IMR-90 (cell line): Measurements from ENCODE around the gene NNT. TPM values are rescaled to one million over a fixed set of nuclear protein-coding genes. Genes with fewer than 3 reads are reported as not detected.

Source experiments
- ATAC-seq: fragments of 200-7000 bp; cut with Tn5 transposase; 2 replicates; pipeline ENCODE4 v1.9.1; 2020; ENCODE audit warnings: low read depth, mild to moderate bottlenecking, moderate library complexity
- BruUV-seq: library from RNA; stranded (reverse); fragments of 400-500 nt; replicated peaks from 2 replicates; lab custom pipeline; 2021; lab: Mats Ljungman, UMichigan
- CTCF ChIA-PET: fragments of 300-600 bp; formaldehyde crosslinking; extraction: SDS; loops from one replicate; lab custom pipeline; 2021; ENCODE audit warnings: antibody characterized with exemption; lab: Yijun Ruan, JAX
- POLR2A ChIA-PET: fragments of 300-600 bp; sonication (Branson Sonifier 250); formaldehyde crosslinking; loops from one replicate; lab custom pipeline; 2022; ENCODE audit warnings: antibody characterized with exemption; ENCODE audit not compliant: unreplicated experiment; lab: Charles Lee
- DNase-seq: peaks from one replicate; pipeline ENCODE4 v3.0.0; 2013
- H2AFZ ChIP-seq: replicated peaks from 2 replicates; pipeline ENCODE3; 2013; ENCODE audit warnings: low read length, mild to moderate bottlenecking; ENCODE audit not compliant: poor library complexity
- H2AK5ac ChIP-seq: 2 replicates; pipeline ENCODE4 v1.6.1; 2013; ENCODE audit warnings: low read depth, low read length, inconsistent platforms
- H2AK9ac ChIP-seq: replicated peaks from 2 replicates; pipeline ENCODE3; 2013; ENCODE audit warnings: mild to moderate bottlenecking, low read depth, low read length, moderate library complexity; ENCODE audit not compliant: poor library complexity
- H2BK120ac ChIP-seq: 2 replicates; pipeline ENCODE4 v1.6.1; 2013; ENCODE audit warnings: low read depth, low read length, inconsistent platforms
- H2BK15ac ChIP-seq: 3 replicates; pipeline ENCODE4 v1.6.1; 2013; ENCODE audit warnings: low read depth, low read length, inconsistent platforms
- H2BK20ac ChIP-seq: 2 replicates; pipeline ENCODE4 v1.6.1; 2013; ENCODE audit warnings: low read depth, mild to moderate bottlenecking, inconsistent platforms, low read length, moderate library complexity
- H2BK5ac ChIP-seq: 2 replicates; pipeline ENCODE4 v1.6.1; 2013; ENCODE audit warnings: mild to moderate bottlenecking, low read depth, low read length, inconsistent platforms; ENCODE audit not compliant: poor library complexity, severe bottlenecking
- H3K14ac ChIP-seq: replicated peaks from 2 replicates; pipeline ENCODE4 v1.6.1; 2013; ENCODE audit warnings: low read depth, low read length, inconsistent platforms
- H3K18ac ChIP-seq: 2 replicates; pipeline ENCODE4 v1.6.1; 2013; ENCODE audit warnings: low read depth, low read length, control low read depth
- H3K23ac ChIP-seq: 2 replicates; pipeline ENCODE4 v1.6.1; 2013; ENCODE audit warnings: low read depth, low read length, inconsistent platforms
- H3K27ac ChIP-seq: 2 replicates; pipeline ENCODE4 v1.5.1; 2013; ENCODE audit warnings: mild to moderate bottlenecking, control low read depth, low read length; ENCODE audit not compliant: insufficient read depth
- H3K27me3 ChIP-seq: 2 replicates; pipeline ENCODE4 v1.6.1; 2013; ENCODE audit warnings: low read length; ENCODE audit not compliant: control insufficient read depth, insufficient read depth
- H3K36me3 ChIP-seq: 2 replicates; pipeline ENCODE4 v1.6.1; 2013; ENCODE audit warnings: low read length, mixed read lengths; ENCODE audit not compliant: control insufficient read depth, insufficient read depth
- H3K4ac ChIP-seq: 2 replicates; pipeline ENCODE4 v1.6.1; 2013; ENCODE audit warnings: low read depth, low read length, inconsistent platforms
- H3K4me1 ChIP-seq: 2 replicates; pipeline ENCODE4 v1.6.1; 2013; ENCODE audit warnings: low read length, mixed read lengths; ENCODE audit not compliant: control insufficient read depth, insufficient read depth
- H3K4me2 ChIP-seq: 2 replicates; pipeline ENCODE4 v1.6.1; 2013; ENCODE audit warnings: low read depth, mild to moderate bottlenecking, control low read depth, low read length, moderate library complexity
- H3K4me3 ChIP-seq: 2 replicates; pipeline ENCODE4 v1.5.1; 2013; ENCODE audit warnings: low read depth, mild to moderate bottlenecking, control low read depth, low read length, moderate library complexity; ENCODE audit not compliant: insufficient read depth
- H3K56ac ChIP-seq: 2 replicates; pipeline ENCODE4 v1.6.1; 2013; ENCODE audit warnings: low read length, inconsistent platforms; ENCODE audit not compliant: insufficient read depth; ENCODE audit errors: extremely low read depth
- H3K79me1 ChIP-seq, 2 experiments: 2 replicates each; pipeline ENCODE4 v1.6.1; 2013; ENCODE audit warnings: low read length in 2 of 2, inconsistent platforms in 1 of 2, low read depth in 1 of 2
- H3K9ac ChIP-seq: 2 replicates; pipeline ENCODE4 v1.6.1; 2013; ENCODE audit warnings: low read depth, low read length, control low read depth
- H3K9me1 ChIP-seq: 2 replicates; pipeline ENCODE4 v1.6.1; 2013; ENCODE audit warnings: low read length, inconsistent platforms; ENCODE audit not compliant: insufficient read depth
- H3K9me3 ChIP-seq: 2 replicates; pipeline ENCODE4 v1.6.1; 2013; ENCODE audit warnings: low read length; ENCODE audit not compliant: control insufficient read depth, insufficient read depth
- H4K20me1 ChIP-seq: 2 replicates; pipeline ENCODE4 v1.6.1; 2013; ENCODE audit warnings: low read length, inconsistent platforms; ENCODE audit not compliant: insufficient read depth
- H4K5ac ChIP-seq: 2 replicates; pipeline ENCODE4 v1.6.1; 2013; ENCODE audit warnings: mild to moderate bottlenecking, low read depth, low read length, control low read depth
- H4K8ac ChIP-seq, 2 experiments: 2 replicates each; pipeline ENCODE4 v1.6.1; 2013; ENCODE audit warnings: low read depth in 2 of 2, low read length in 2 of 2, control low read depth in 1 of 2, inconsistent platforms in 1 of 2
- H4K91ac ChIP-seq: 2 replicates; pipeline ENCODE4 v1.6.1; 2013; ENCODE audit warnings: low read depth, low read length, inconsistent platforms; ENCODE audit not compliant: insufficient read depth
- BHLHE40 ChIP-seq: fragments of 150-350 bp; IDR thresholded peaks from 2 replicates; pipeline ENCODE4 v1.6.1; 2016; ENCODE audit warnings: mild to moderate bottlenecking, low read depth, low read length
- WGBS, 2 experiments: methylation state at CpG; one replicate each; pipeline versions ENCODE4 v1.1.5 to v1.1.7; 2013; ENCODE audit warnings: missing lambda C conversion rate in 2 of 2; ENCODE audit not compliant: insufficient read length in 1 of 2; ENCODE audit errors: extremely low coverage in 2 of 2; 5-methylcytosine and 5-hydroxymethylcytosine counted together
- dilution Hi-C: fragments of 300-500 bp; cut with HindIII; formaldehyde crosslinking; loops from one replicate; pipeline ENCODE4 v1.14.3; 2018; ENCODE audit warnings: low sequenced_read_pairs; ENCODE audit not compliant: unreplicated experiment
- in situ Hi-C: fragments of 300-500 bp; cut with MboI; formaldehyde crosslinking; loops from 3 replicates; pipeline ENCODE4 v1.14.3; 2019; ENCODE audit warnings: low sequenced_read_pairs, inconsistent platforms, mixed read lengths
- intact Hi-C: fragments of 100-400 bp; cut with micrococcal nuclease; formaldehyde crosslinking; loops from 2 replicates; pipeline ENCODE4 v1.10.0; 2022
- polyA plus RNA-seq, 3 experiments: library from polyadenylated mRNA; depleted of rRNA; stranded (reverse); fragments of >200 nt; gene quantifications; 2 replicates each; pipeline ENCODE4 v1.2.3, GENCODE V29; 2012; ENCODE audit warnings: low replicate concordance in 1 of 3
- total RNA-seq: library from RNA; depleted of rRNA; stranded (reverse); fragments of >200 nt; gene quantifications from 2 replicates; pipeline ENCODE4 v1.2.3, GENCODE V29; 2012; rRNA removed

Gene NNT
- total and polyA plus RNA-seq, 2 of the 4 experiments (the other 2 are of a cell fraction), result 23.1 to 57.2 TPM

GRCh38 chr5:43753069-43753468 is 150.1 kb downstream of the NNT start:
- Histone ChIP-seq H3K27ac (no peak overlapping the region), H2BK5ac (no peak overlapping the region), H4K20me1 (no peaks in the 10 kb centered on the region), H2BK120ac (no peak overlapping the region), H3K9me1 (no peaks in the 10 kb centered on the region), H2AFZ (no peak overlapping the region), H2BK20ac (no peak overlapping the region), H3K4ac (no peak overlapping the region), H2AK5ac (no peak overlapping the region), H2AK9ac (no peak overlapping the region), H3K36me3 (no peaks in the 10 kb centered on the region), H3K4me3 (no peak overlapping the region), H3K56ac (no peak overlapping the region), H3K4me1 (no peaks in the 10 kb centered on the region), H4K5ac (no peak overlapping the region), H3K27me3 (no peaks in the 10 kb centered on the region), H3K23ac (no peak overlapping the region), H4K91ac (no peak overlapping the region), H3K4me2 (no peak overlapping the region), H3K9ac (no peak overlapping the region), H2BK15ac (no peak overlapping the region), H4K8ac (no peak overlapping the region), H3K14ac (no peak overlapping the region), H3K79me1 (no peaks in the 10 kb centered on the region), H3K18ac (no peak overlapping the region), H3K9me3 (no peaks in the 10 kb centered on the region)
- dilution Hi-C loops (no loop called here), in situ Hi-C loops (no loop called here), intact Hi-C loops (no loop called here)
- POLR2A ChIA-PET, result no interaction called here
- CTCF ChIA-PET, result no interaction called here
- ATAC-seq, result no peak
- WGBS, 2 experiments, result no CpG with 5 or more reads among the region's 2 CpGs
- DNase-seq, result no peak
- no peak for TF ChIP-seq BHLHE40
- BruUV-seq, result no TSS peak

Other genes with a start within 250 kb of the NNT start
- under 0.01 TPM in 2 replicates for gene CCL28, start 190.8 kb upstream of the NNT start, total RNA-seq
- gene CCL28, start 190.8 kb upstream of the NNT start, polyA plus RNA-seq (2012; rRNA removed), result 0.02 TPM in 1 of 2 replicates, not detected in the other
- 12.0 and 17.5 TPM in 2 replicates for gene TMEM267, start 119.3 kb upstream of the NNT start, total RNA-seq
- gene TMEM267, start 119.3 kb upstream of the NNT start, polyA plus RNA-seq (2012; rRNA removed), result 6.6 and 9.2 TPM in 2 replicates
- 6.1 and 7.2 TPM in 2 replicates for gene C5orf34, start 88.0 kb upstream of the NNT start, total RNA-seq
- gene C5orf34, start 88.0 kb upstream of the NNT start, polyA plus RNA-seq (2012; rRNA removed), result 3.3 TPM in 2 replicates
- 101 and 123 TPM in 2 replicates for gene PAIP1, start 46.1 kb upstream of the NNT start, total RNA-seq
- 52.9 and 59.1 TPM in 2 replicates for gene PAIP1, start 46.1 kb upstream of the NNT start, polyA plus RNA-seq (2012; rRNA removed)